GM19324 (cell line): Measurements from ENCODE around the gene OR52J3.

ENCODE experiments used
- ATAC-seq: cut with Tn5 transposase; IDR thresholded peaks from one replicate; pipeline ENCODE4 v1.9.1; 2021; ENCODE audit warnings: mild to moderate bottlenecking, moderate library complexity; ENCODE audit not compliant: unreplicated experiment, low FRiP score

Gene OR52J3

GRCh38 chr11:5092821-5093585 is 46.7 kb downstream of the OR52J3 start:
- ATAC-seq, result no peak

GRCh38 chr11:5096011-5096410 is 49.7 kb downstream of the OR52J3 start:
- ATAC-seq, result no peak
